PC-3 (cell line): ENCODE results near the gene CNTNAP2. TPM values are rescaled to one million over a fixed set of nuclear protein-coding genes. Genes with fewer than 3 reads are reported as not detected.
A peak's percentile ranks its signal among the peaks of the same experiment; 100 is the strongest.

ENCODE experiments used
- ATAC-seq: fragments of 200-7000 bp; cut with Tn5 transposase; 2 replicates; pipeline ENCODE4 v1.9.1; 2020; ENCODE audit warnings: mild to moderate bottlenecking, moderate library complexity
- BruUV-seq: library from RNA; stranded (reverse); fragments of 400-500 nt; replicated peaks from 2 replicates; lab custom pipeline; 2021; lab: Mats Ljungman, UMichigan
- CTCF ChIA-PET: fragments of 300-600 bp; sonication (Branson Sonifier 250); formaldehyde crosslinking; loops from one replicate; lab custom pipeline; 2022; ENCODE audit warnings: antibody characterized with exemption; lab: Charles Lee
- POLR2A ChIA-PET: fragments of 300-600 bp; sonication (Branson Sonifier 250); formaldehyde crosslinking; loops from one replicate; lab custom pipeline; 2022; ENCODE audit warnings: antibody characterized with exemption; ENCODE audit not compliant: unreplicated experiment; lab: Charles Lee
- DNase-seq: peaks from one replicate; pipeline ENCODE4 v3.0.0-alpha.2; 2015
- H2AFZ ChIP-seq: fragments of 300-600 bp; sonication (generic); 2 replicates; pipeline ENCODE4 v1.6.0; 2016; ENCODE audit warnings: antibody characterized with exemption, low read length
- H3F3A ChIP-seq: fragments of 300-600 bp; sonication (generic); one replicate; pipeline ENCODE4 v1.6.0; 2017; ENCODE audit warnings: antibody characterized with exemption, low read length, control low read depth, mild to moderate bottlenecking; ENCODE audit not compliant: unreplicated experiment
- H3K27ac ChIP-seq: fragments of 300-600 bp; sonication (generic); 2 replicates; pipeline ENCODE4 v1.5.1; 2016; ENCODE audit warnings: mild to moderate bottlenecking, low read length
- H3K27me3 ChIP-seq: fragments of 300-600 bp; sonication (generic); 2 replicates; pipeline ENCODE4 v1.6.1; 2016; ENCODE audit warnings: low read length, mixed read lengths
- H3K36me3 ChIP-seq: fragments of 300-600 bp; sonication (generic); 2 replicates; pipeline ENCODE4 v1.6.1; 2016; ENCODE audit warnings: low read depth, mixed run types, low read length, mixed read lengths
- H3K4me1 ChIP-seq: fragments of 300-600 bp; sonication (generic); 2 replicates; pipeline ENCODE4 v1.5.1; 2016; ENCODE audit warnings: low read length; ENCODE audit not compliant: insufficient read depth
- H3K4me2 ChIP-seq: fragments of 300-600 bp; sonication (generic); 2 replicates; pipeline ENCODE4 v1.6.0; 2016; ENCODE audit warnings: low read length
- H3K4me3 ChIP-seq: fragments of 300-600 bp; sonication (generic); 2 replicates; pipeline ENCODE4 v1.5.1; 2016; ENCODE audit warnings: mild to moderate bottlenecking, low read length, mixed read lengths
- H3K79me2 ChIP-seq: fragments of 300-600 bp; sonication (generic); 2 replicates; pipeline ENCODE4 v1.6.1; 2017; ENCODE audit warnings: low read length, mixed read lengths
- H3K9ac ChIP-seq: fragments of 300-600 bp; sonication (generic); 2 replicates; pipeline ENCODE4 v1.6.0; 2016; ENCODE audit warnings: mild to moderate bottlenecking, low read length
- H3K9me2 ChIP-seq: fragments of 300-600 bp; sonication (generic); replicated peaks from 2 replicates; pipeline ENCODE4 v1.6.1; 2016; ENCODE audit warnings: mixed run types, low read length, mixed read lengths
- H3K9me3 ChIP-seq: fragments of 300-600 bp; sonication (generic); 2 replicates; pipeline ENCODE4 v1.6.1; 2016; ENCODE audit warnings: low read length, mixed read lengths
- H4K20me1 ChIP-seq: fragments of 300-600 bp; sonication (generic); 2 replicates; pipeline ENCODE4 v1.6.1; 2016; ENCODE audit warnings: low read length, mixed read lengths
- EZH2 ChIP-seq: fragments of 300-600 bp; sonication (generic); IDR thresholded peaks from one replicate; pipeline ENCODE4 v1.6.1; 2017; ENCODE audit warnings: antibody characterized with exemption, mild to moderate bottlenecking, low read length; ENCODE audit not compliant: unreplicated experiment
- EZH2phosphoT487 ChIP-seq: fragments of 300-600 bp; sonication (generic); IDR thresholded peaks from 2 replicates; pipeline ENCODE4 v1.6.1; 2018; ENCODE audit warnings: mild to moderate bottlenecking, antibody characterized with exemption, low read length, borderline replicate concordance
- intact Hi-C: fragments of 100-400 bp; cut with micrococcal nuclease; formaldehyde crosslinking; loops from 2 replicates; pipeline ENCODE4 v1.9.0; 2023
- total RNA-seq: library from RNA; depleted of rRNA; stranded (reverse); fragments of >200 nt; gene quantifications from 2 replicates; pipeline ENCODE4 v1.2.3, GENCODE V29; 2014
- TF ChIP-seq, protein P1 (sequence below): fragments of 300-600 bp; sonication (generic); conservative IDR thresholded peaks from 2 replicates; pipeline ENCODE4 v1.5.1; 2017; ENCODE audit warnings: antibody characterized with exemption, low read depth, mild to moderate bottlenecking, low read length

Gene CNTNAP2
- total RNA-seq, 1 experiment from 2014 or later, result 1.5 TPM

DNA sequence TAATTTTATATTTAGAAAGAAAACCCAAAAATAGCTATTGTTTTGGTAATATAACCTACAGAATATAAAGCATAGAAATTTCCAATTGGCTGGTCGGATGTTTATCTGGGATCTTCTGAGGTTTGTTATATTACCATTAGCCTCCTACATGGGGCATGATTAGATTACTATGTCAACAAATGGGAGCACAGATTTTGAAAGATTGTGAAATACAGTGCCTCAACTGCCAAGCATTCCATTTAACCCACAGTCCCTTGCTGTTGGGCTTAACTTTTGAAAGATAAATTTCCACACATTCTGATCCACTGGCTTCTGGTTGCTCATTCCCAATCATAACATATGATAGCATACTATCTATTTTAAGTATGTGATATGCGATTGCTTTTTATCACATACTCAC is 2018.5 kb downstream of the CNTNAP2 start:
- H3K9me2 ChIP-seq, result no peaks in the 10 kb centered on the region
- no peak overlapping the region for H3K4me3 ChIP-seq
- H3K27me3 ChIP-seq, result peaks cover 13% of the 10 kb centered on the region
- ChIA-PET CTCF (no interaction called here), POLR2A (no interaction called here)
- H3F3A ChIP-seq, result no peaks in the 10 kb centered on the region
- intact Hi-C loops, result no loop called here
- DNase-seq (peak; percentile 42), ATAC-seq (no peak; the same call in 1 of the 2 replicates)
- H4K20me1 ChIP-seq, result no peaks in the 10 kb centered on the region
- H3K9ac ChIP-seq, result no peak overlapping the region
- no peaks in the 10 kb centered on the region for H3K79me2 ChIP-seq
- no peak overlapping the region for H3K27ac ChIP-seq
- H2AFZ ChIP-seq, result no peak overlapping the region
- BruUV-seq, result no TSS peak
- no peaks in the 10 kb centered on the region for H3K4me1 ChIP-seq
- H3K9me3 ChIP-seq, result no peaks in the 10 kb centered on the region
- no peak overlapping the region for H3K4me2 ChIP-seq
- TF ChIP-seq EZH2 (no peak), EZH2phosphoT487 (no peak)
- TF ChIP-seq, protein P1, sequence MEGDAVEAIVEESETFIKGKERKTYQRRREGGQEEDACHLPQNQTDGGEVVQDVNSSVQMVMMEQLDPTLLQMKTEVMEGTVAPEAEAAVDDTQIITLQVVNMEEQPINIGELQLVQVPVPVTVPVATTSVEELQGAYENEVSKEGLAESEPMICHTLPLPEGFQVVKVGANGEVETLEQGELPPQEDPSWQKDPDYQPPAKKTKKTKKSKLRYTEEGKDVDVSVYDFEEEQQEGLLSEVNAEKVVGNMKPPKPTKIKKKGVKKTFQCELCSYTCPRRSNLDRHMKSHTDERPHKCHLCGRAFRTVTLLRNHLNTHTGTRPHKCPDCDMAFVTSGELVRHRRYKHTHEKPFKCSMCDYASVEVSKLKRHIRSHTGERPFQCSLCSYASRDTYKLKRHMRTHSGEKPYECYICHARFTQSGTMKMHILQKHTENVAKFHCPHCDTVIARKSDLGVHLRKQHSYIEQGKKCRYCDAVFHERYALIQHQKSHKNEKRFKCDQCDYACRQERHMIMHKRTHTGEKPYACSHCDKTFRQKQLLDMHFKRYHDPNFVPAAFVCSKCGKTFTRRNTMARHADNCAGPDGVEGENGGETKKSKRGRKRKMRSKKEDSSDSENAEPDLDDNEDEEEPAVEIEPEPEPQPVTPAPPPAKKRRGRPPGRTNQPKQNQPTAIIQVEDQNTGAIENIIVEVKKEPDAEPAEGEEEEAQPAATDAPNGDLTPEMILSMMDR, result no peak
- no peaks in the 10 kb centered on the region for H3K36me3 ChIP-seq

DNA sequence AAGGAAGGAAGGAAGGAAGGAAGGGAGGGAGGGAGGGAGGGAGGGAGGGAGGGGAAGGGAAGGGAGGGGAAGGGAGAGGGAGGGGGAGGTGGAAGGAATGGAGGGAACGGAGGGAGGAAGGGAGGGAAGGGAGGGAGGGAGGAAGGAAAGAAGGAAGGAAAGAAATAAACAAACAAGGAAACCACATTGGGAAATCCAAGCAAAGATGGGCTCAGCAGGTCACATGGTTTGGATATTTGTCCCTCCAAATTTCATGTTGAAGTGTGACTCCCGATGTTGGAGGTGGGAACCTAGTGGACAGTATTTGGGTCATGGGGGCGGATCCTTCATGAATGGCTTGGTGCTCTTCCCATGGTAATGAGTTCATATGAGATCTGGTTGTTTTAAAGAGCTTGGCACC is 2019.4 kb downstream of the CNTNAP2 start:
- no peak for ATAC-seq
- no TSS peak for BruUV-seq
- Histone ChIP-seq H3K79me2 (no peaks in the 10 kb centered on the region), H3K9me2 (no peaks in the 10 kb centered on the region), H3K4me1 (no peaks in the 10 kb centered on the region), H3K9me3 (no peaks in the 10 kb centered on the region), H3K9ac (no peak overlapping the region), H3K4me2 (no peak overlapping the region), H3K27me3 (peaks cover 13% of the 10 kb centered on the region), H3K4me3 (no peak overlapping the region), H3K36me3 (no peaks in the 10 kb centered on the region), H3K27ac (no peak overlapping the region), H4K20me1 (no peaks in the 10 kb centered on the region), H3F3A (no peaks in the 10 kb centered on the region), H2AFZ (no peak overlapping the region)
- no peak for DNase-seq
- TF ChIP-seq, protein P1, result no peak
- TF ChIP-seq EZH2 (no peak), EZH2phosphoT487 (no peak)
- ChIA-PET CTCF (no interaction called here), POLR2A (no interaction called here)
- intact Hi-C loops, result no loop called here

DNA sequence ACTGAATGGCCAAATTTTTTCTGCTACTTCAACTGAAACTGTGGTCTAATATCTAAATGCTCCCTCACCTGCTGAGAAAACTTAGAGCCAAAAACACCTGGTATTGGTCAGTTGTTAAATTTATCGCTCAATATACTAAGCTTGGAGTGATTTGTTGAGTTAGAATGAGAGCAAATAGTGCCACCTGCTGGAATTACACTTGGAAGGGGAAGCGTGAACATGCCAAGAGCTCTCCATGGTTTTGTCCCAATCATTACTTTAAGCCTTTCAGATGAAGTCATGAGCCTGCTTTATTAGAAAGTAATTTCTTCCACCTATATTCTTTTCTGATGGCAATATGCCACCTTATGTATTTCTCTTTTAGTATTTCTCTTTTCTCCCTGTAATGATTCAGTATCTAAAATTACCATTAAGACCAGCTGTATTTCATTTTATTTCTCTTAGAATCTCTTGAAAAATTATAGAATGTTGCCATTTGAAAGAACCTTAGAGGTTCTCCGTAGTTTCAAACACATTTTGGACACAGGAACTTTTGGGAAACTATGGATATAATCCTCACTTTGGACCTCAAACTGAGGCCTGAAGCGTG is 2026.2 kb downstream of the CNTNAP2 start:
- no TSS peak for BruUV-seq
- Histone ChIP-seq H3F3A (no peaks in the 10 kb centered on the region), H3K9me2 (no peaks in the 10 kb centered on the region), H3K4me3 (no peak overlapping the region), H3K9ac (no peak overlapping the region), H3K4me2 (no peak overlapping the region), H3K9me3 (no peaks in the 10 kb centered on the region), H3K27me3 (peaks cover 8% of the 10 kb centered on the region; the same call in 1 of the 2 replicates), H3K4me1 (no peaks in the 10 kb centered on the region), H3K79me2 (no peaks in the 10 kb centered on the region), H4K20me1 (no peaks in the 10 kb centered on the region), H3K27ac (no peak overlapping the region), H3K36me3 (no peaks in the 10 kb centered on the region), H2AFZ (no peak overlapping the region)
- TF ChIP-seq, protein P1, result peak; percentile 78
- TF ChIP-seq EZH2, result no peak
- ChIA-PET POLR2A (interaction anchor here (0.7 kb wide), 1 partner anchor 455 kb away, joined by 4 read pairs; no protein-coding TSS in a partner anchor), CTCF (interaction anchor here (0.5 to 1.1 kb wide), 8 partner anchors 35 to 1406 kb away, joined by 3 to 7 read pairs (median 4); no protein-coding TSS in a partner anchor)
- DNase-seq (peak; percentile 72), ATAC-seq (peak; percentile 89)
- intact Hi-C loops, result loop anchor here (2.0 to 10.0 kb wide), 2 partner anchors 32 to 898 kb away; no protein-coding TSS in a partner anchor
